Loucy (cell line): Measurements from ENCODE around the gene DALRD3.

Experiments
- H2AFZ ChIP-seq: fragments of 200-600 bp; sonication (generic); 2 replicates; pipeline ENCODE4 v1.6.0; 2016; ENCODE audit warnings: antibody characterized with exemption, mild to moderate bottlenecking, low read length, moderate library complexity
- H3F3A ChIP-seq: fragments of 200-600 bp; 2 replicates; pipeline ENCODE4 v1.6.0; 2016; ENCODE audit warnings: antibody characterized with exemption, low read depth, mild to moderate bottlenecking
- H3K27me3 ChIP-seq: fragments of 200-600 bp; sonication (generic); 2 replicates; pipeline ENCODE4 v1.6.1; 2014; ENCODE audit warnings: low read length, mild to moderate bottlenecking; ENCODE audit not compliant: insufficient read depth, poor library complexity, severe bottlenecking
- H3K36me3 ChIP-seq: fragments of 200-600 bp; sonication (generic); 2 replicates; pipeline ENCODE4 v1.6.1; 2016; ENCODE audit warnings: low read length; ENCODE audit not compliant: insufficient read depth
- H3K4me1 ChIP-seq: fragments of 200-600 bp; sonication (generic); 2 replicates; pipeline ENCODE4 v1.5.1; 2014; ENCODE audit warnings: low read length, mild to moderate bottlenecking; ENCODE audit not compliant: insufficient read depth, poor library complexity, severe bottlenecking
- H3K4me2 ChIP-seq: fragments of 200-600 bp; sonication (generic); 2 replicates; pipeline ENCODE4 v1.6.0; 2014; ENCODE audit warnings: antibody characterized with exemption, low read length, low read depth, mild to moderate bottlenecking; ENCODE audit not compliant: poor library complexity, severe bottlenecking
- H3K4me3 ChIP-seq: fragments of 200-600 bp; sonication (generic); 2 replicates; pipeline ENCODE4 v1.5.1; 2014; ENCODE audit warnings: low read length, mild to moderate bottlenecking, mixed read lengths; ENCODE audit not compliant: poor library complexity, severe bottlenecking
- H3K79me2 ChIP-seq: fragments of 200-600 bp; sonication (generic); 2 replicates; pipeline ENCODE4 v1.6.1; 2014; ENCODE audit warnings: low read length; ENCODE audit not compliant: insufficient read depth
- H3K9ac ChIP-seq: fragments of 200-600 bp; sonication (generic); 2 replicates; pipeline ENCODE4 v1.6.0; 2014; ENCODE audit warnings: mild to moderate bottlenecking, low read depth, low read length, moderate library complexity; ENCODE audit not compliant: poor library complexity, severe bottlenecking
- H3K9me2 ChIP-seq: fragments of 200-600 bp; sonication (generic); replicated peaks from 2 replicates; pipeline ENCODE4 v1.6.1; 2016; ENCODE audit warnings: low read depth, low read length, mixed read lengths
- H3K9me3 ChIP-seq: fragments of 200-600 bp; sonication (generic); 2 replicates; pipeline ENCODE4 v1.6.1; 2014; ENCODE audit warnings: mild to moderate bottlenecking, antibody characterized with exemption, low read length, low read depth; ENCODE audit not compliant: insufficient read depth
- H4K20me1 ChIP-seq: fragments of 200-600 bp; sonication (generic); 2 replicates; pipeline ENCODE4 v1.6.0; 2014; ENCODE audit warnings: antibody characterized with exemption, low read length, mild to moderate bottlenecking; ENCODE audit not compliant: insufficient read depth, poor library complexity, severe bottlenecking
- EZH2phosphoT487 ChIP-seq: fragments of 200-600 bp; IDR thresholded peaks from 2 replicates; pipeline ENCODE4 v1.6.1; 2018; ENCODE audit warnings: antibody characterized with exemption, mild to moderate bottlenecking, moderate library complexity, borderline replicate concordance
- TF ChIP-seq, protein P1 (sequence below): fragments of 200-600 bp; sonication (generic); conservative IDR thresholded peaks from 2 replicates; pipeline ENCODE4 v1.5.1; 2014; ENCODE audit warnings: mild to moderate bottlenecking, antibody characterized with exemption, low read length

Gene DALRD3

DNA sequence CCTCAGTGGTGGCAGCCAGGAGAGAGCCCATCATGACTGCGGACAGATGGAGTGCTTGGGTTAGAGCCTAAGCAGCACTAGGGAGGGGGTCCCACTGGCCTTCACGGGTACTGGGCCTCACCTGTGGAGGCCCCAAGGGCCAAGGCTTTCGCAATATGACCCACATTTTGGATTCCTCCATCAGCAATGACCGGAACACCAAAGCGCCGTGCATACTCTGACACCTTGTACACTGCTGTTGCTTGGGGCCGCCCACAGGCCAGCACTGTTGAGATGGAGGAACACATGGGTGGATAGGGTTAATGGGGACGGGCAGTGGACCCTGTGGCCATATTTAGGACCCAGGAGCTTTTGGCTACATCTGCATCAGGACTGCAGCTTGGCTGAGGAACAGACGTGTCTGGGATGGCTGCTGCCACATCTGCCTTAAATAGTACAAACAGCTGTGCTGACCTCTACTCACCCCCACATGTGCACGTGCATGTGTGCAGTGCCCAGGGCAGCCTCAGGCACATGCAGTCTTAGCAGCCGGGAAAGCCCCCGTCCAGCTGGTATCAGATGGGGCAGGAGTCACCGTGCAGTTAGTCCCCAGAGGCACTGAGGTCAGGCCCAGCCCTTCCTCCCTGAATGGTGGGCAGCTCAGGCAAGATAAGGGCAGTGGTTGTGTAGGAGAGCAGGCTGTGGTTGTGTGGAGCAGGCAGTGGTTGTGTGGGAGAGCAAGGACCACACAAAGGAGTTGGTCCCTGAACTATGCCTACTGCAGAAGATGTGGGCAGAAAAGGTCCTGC is 6.8 kb upstream of the DALRD3 start:
- Histone ChIP-seq H3K9ac (no peak overlapping the region), H2AFZ (no peak overlapping the region), H3K9me3 (no peaks in the 10 kb centered on the region), H4K20me1 (peaks cover 53% of the 10 kb centered on the region), H3K4me3 (no peak overlapping the region), H3K79me2 (peaks cover 81% of the 10 kb centered on the region), H3K36me3 (peaks cover 45% of the 10 kb centered on the region), H3K4me1 (peaks cover 47% of the 10 kb centered on the region), H3K4me2 (peak overlapping the region; percentile 92), H3K9me2 (no peaks in the 10 kb centered on the region), H3F3A (peaks cover 3% of the 10 kb centered on the region; the same call in 1 of the 2 replicates), H3K27me3 (no peaks in the 10 kb centered on the region)
- TF ChIP-seq, protein P1, sequence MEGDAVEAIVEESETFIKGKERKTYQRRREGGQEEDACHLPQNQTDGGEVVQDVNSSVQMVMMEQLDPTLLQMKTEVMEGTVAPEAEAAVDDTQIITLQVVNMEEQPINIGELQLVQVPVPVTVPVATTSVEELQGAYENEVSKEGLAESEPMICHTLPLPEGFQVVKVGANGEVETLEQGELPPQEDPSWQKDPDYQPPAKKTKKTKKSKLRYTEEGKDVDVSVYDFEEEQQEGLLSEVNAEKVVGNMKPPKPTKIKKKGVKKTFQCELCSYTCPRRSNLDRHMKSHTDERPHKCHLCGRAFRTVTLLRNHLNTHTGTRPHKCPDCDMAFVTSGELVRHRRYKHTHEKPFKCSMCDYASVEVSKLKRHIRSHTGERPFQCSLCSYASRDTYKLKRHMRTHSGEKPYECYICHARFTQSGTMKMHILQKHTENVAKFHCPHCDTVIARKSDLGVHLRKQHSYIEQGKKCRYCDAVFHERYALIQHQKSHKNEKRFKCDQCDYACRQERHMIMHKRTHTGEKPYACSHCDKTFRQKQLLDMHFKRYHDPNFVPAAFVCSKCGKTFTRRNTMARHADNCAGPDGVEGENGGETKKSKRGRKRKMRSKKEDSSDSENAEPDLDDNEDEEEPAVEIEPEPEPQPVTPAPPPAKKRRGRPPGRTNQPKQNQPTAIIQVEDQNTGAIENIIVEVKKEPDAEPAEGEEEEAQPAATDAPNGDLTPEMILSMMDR, result no peak
- no peak for TF ChIP-seq EZH2phosphoT487

DNA sequence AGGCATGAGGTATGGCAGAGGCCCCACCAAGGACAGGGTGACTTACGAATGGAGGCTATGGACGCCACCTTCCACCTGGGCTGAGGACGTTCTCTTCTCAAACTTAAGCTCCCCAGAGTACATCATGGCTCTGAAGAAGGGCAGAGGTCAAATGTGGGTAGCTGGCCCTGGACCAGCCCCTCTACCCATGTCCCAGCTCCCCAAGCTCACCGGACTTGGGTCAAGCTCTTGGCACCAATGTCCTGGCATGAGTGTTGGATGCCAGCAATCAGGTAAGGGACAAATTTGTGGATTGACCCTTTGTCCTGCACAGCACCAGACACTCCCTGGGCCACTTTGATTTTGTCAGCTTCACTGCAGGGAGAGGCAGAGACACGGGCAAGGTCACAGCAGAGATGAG is 6.1 kb upstream of the DALRD3 start:
- Histone ChIP-seq H3K4me3 (no peak overlapping the region), H3K9ac (no peak overlapping the region), H2AFZ (no peak overlapping the region), H3K4me2 (peak overlapping the region; percentile 92), H3K27me3 (no peaks in the 10 kb centered on the region), H3K9me2 (no peaks in the 10 kb centered on the region), H3K9me3 (no peaks in the 10 kb centered on the region), H3K79me2 (peaks cover 88% of the 10 kb centered on the region), H3F3A (peaks cover 3% of the 10 kb centered on the region; the same call in 1 of the 2 replicates), H4K20me1 (peaks cover 59% of the 10 kb centered on the region), H3K4me1 (peaks cover 52% of the 10 kb centered on the region), H3K36me3 (peaks cover 37% of the 10 kb centered on the region; the same call in 1 of the 2 replicates)
- TF ChIP-seq, protein P1, result no peak
- no peak for TF ChIP-seq EZH2phosphoT487

DNA sequence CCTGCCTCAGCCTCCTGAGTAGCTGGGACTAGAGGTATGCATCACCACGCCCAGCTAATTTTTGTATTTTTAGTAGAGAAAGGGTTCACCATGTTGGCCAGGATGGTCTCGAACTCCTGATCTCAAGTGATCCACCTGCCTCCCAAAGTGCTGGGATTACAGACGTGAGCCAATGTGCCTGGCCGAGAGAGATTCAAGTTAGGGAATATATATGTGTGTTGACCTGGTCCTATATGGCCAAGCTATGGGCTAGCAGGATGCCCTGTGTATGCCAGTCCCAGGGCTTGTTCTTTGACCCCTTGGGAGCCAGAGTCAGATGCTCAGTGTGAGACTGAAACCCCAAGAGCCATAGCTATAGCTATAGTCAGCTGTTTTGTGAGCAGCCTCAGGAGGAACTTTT is 5.4 kb upstream of the DALRD3 start:
- Histone ChIP-seq H3K4me2 (peak overlapping the region; percentile 92), H3K27me3 (no peaks in the 10 kb centered on the region), H2AFZ (no peak overlapping the region), H4K20me1 (peaks cover 64% of the 10 kb centered on the region), H3K4me1 (peaks cover 55% of the 10 kb centered on the region), H3K9me3 (no peaks in the 10 kb centered on the region), H3F3A (peaks cover 3% of the 10 kb centered on the region; the same call in 1 of the 2 replicates), H3K9ac (no peak overlapping the region), H3K79me2 (peaks cover 91% of the 10 kb centered on the region), H3K4me3 (no peak overlapping the region), H3K36me3 (peaks cover 37% of the 10 kb centered on the region; the same call in 1 of the 2 replicates), H3K9me2 (no peaks in the 10 kb centered on the region)
- TF ChIP-seq EZH2phosphoT487, result no peak
- TF ChIP-seq, protein P1, result no peak
